HG03565 (cell line): Measurements from ENCODE around the gene KATNB1.
"Not testable (repeated sequence)": the region's sequence is repeated elsewhere in the genome, so short reads cannot be mapped to it uniquely, and the experiment has no call there.

ENCODE experiments used
- ATAC-seq: cut with Tn5 transposase; IDR thresholded peaks from one replicate; pipeline ENCODE4 v1.9.1; 2021; ENCODE audit warnings: mild to moderate bottlenecking, moderate library complexity; ENCODE audit not compliant: unreplicated experiment

KATNB1 gene

DNA sequence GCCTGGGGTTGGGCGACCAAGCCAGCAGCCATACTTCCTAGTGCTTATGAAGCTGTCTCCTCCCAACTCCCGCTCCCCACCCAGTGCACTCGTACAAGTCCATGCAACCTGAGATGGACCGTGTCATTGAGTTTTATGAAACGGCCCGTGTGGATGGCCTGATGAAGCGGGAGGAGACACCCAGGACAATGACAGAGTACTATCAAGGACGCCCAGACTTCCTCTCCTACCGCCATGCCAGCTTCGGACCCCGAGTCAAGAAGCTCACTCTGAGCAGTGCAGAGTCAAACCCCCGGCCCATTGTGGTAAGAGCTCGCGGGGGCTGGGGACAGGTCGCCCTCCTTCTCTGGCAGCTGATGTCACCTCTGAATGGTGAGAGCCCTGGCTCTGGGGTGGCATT is 11.0 kb upstream of the KATNB1 start:
- no peak for ATAC-seq

DNA sequence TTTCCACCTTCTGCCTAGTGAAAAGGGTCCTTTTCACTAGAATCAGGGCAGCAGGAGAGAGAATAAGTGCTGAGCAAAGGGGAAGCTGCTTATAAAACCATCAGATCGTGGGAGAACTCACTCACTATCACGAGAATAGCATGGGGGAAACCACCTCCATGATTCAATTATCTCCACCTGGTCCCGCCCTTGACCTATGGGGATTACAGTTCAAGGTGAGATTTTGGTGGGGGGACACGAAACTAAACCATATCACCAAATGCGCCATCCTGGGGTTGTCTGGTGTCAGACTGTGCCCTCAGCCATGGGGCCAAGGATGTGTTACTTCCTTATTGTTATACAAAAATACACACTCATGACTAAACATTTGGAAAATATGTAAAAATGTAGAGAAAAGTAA is 10.4 kb upstream of the KATNB1 start:
- ATAC-seq: no peak

DNA sequence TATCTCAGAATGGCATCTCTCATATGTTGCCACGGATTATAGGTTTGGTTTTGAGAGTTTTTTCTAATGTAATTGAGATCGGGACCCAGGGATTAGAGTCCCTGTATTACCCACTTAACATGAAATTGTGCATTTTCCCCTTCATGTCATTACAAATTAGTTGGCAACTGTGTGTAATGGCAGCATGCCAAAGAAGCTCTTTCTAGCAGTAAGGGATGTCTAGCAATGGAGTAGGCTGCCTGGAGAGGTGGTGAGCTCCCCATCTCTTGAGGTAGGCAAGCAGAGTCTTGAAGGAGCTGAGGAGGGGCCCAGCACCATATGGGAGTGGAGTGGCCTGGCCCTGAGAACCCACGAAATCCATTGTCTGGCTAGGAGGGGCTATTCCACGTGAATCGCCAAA is 10.0 kb upstream of the KATNB1 start:
- ATAC-seq: no peak

DNA sequence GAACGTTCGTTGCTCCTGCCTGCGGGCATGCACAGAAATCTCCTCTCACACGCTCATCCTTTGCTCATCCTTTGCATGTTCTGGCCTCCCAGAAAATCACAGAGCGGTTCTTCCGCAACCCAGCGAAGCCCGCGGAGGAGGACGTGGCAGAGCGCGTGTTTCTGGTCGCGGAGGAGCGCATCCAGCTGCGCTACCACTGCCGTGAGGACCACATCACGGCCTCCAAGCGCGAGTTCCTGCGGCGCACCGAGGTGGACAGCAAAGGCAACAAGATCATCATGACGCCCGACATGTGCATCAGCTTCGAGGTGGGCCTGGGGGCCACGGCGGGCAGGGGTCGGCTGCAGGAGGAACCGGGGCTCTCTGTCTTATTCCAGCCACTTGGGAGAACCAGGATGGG is 9.6 kb upstream of the KATNB1 start:
- ATAC-seq: no peak

DNA sequence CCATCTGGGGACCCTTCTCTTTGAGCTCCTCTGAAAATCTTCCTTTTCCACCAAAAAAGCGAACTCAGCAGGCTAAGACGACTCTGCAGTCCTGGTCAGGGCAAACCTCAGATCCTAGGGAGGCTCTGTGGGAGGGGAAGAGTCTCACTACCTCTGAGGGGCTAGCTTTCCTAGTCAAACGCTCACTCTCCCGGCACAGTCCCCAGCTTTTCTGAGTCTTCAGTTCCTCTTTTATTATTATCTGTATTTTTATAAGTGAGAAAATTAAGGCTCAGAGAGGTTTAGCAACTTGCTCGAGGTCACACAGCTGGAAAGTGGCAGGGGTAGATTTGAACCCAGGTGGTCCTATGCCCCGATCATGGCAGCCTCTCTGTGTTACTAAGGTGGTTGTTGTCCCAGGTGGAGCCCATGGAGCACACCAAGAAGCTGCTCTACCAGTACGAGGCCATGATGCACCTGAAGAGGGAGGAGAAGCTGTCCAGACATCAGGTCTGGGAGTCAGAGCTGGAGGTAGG is 9.1 kb upstream of the KATNB1 start:
- no peak for ATAC-seq

DNA sequence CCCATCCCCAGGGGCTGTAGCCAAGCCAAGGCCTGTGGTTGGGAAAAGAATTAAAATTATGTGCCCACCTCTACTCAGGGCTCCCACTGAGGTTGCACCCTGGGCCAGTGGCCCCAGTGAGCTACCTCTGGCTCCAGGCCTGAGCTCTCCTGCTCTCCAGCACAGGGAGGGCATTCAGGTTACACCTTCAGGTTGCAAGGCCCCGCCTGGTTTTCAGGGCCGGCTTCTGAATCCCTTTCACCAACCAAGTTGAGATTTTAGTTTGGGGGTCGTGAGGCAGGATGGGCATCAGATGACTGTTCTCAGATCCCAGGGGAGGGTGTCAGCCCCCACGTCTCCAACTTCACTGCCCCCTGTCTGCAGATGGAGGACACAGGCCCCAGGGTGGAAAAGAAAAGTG is 8.0 kb upstream of the KATNB1 start:
- no peak for ATAC-seq

DNA sequence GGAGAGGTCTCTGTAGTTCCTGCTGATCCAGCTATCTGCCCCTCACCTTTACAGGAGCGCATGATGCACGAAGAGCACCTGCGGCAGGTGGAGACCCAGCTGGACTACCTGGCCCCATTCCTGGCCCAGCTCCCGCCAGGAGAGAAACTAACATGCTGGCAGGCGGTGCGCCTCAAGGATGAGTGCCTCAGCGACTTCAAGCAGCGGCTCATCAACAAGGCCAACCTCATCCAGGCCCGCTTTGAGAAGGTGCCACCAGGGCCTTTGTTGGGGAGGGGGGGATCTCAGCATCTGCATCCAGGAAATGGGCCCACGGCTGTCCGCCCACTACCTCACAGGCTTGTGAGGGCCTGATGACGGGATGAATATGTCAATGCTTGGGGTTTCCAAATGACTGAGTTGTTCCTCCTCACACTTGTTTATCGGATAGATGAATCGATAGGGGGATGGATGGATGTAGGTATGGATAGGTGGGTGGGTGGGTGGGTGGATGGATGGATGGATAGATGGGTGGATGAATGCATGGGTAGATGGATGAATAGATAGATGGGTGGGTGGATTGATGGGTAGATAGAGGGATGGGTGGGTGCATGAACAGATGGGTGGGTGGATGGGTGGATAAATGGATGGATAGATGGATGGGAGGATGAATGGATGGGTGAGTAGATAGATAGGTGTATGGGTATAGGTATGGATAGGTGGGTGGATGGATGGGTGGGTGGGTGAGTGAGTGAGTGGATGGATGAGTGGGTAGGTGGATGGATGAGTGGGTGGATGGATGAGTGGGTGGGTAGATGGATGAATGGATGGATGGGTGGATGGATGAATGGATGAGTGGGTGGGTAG is 7.0 kb upstream of the KATNB1 start:
- ATAC-seq: no peak

DNA sequence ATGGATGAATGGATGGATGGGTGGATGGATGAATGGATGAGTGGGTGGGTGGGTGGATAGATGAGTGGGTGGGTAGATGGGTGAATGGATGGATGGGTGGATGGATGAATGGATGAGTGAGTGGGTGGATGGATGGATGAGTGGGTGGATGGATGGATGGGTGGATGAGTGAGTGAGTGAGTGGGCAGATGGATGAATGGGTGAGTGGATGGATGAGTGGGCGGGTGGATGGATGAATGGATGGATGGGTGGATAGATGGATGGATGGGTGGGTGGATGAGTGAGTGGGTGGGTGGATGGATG is 6.4 kb upstream of the KATNB1 start:
- ATAC-seq: no peak

DNA sequence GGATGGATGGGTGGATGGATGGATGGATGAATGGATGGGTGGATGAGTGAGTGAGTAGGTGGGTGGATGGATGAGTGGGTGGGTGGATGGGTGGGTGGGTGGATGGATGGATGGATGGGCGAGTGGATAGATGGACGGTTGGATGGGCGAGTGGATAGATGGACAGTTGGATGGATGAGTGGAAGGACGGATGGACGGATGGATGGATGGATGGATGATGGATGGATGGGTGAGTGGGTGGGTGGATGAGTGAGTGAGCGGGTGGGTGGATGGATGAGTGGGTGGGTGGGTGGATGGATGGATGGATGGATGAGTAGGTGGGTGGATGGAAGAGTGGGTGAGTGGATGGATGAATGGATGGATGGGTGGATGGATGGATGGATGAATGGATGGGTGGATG is 5.7 kb upstream of the KATNB1 start:
- not testable (repeated sequence) for ATAC-seq

DNA sequence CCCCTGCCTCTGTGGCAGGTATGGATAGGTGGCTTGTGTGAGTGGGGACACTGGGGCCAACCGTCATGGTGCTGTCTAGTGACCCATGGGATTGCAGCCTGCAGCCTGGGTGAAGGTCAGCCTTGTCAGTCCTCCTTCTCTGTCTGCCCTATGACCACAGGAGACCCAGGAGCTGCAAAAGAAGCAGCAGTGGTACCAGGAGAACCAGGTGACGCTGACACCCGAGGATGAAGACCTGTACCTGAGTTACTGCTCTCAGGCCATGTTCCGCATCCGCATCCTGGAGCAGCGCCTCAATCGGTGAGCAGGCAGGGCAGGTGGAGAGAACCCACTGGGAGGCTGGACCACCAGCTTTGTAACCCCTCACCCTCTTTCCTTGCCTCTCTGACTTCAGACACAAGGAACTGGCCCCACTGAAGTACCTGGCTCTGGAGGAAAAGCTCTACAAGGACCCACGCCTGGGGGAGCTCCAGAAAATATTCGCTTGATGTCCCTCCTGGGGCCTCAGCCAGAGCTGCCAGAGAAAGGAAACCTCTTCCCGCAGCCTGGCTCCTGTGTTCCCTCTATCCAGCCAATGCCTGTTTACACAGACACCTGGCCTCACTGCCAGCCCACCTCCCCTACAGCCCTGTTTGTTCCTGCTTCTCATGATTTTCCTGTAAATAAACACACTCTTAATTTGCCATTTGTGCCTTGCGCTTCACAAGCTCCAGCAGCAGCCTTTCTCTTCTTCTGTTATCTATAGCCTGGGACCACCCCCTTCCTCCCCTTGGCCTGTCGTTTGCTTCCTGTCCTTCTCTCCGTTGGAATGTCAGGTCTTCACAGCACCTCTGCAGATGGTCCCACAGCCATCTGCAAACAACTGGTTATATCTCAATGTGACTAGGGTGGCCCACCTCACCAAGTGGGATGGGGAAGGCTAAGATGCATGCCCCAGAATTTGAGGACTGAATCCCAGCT is 4.5 kb upstream of the KATNB1 start:
- no peak for ATAC-seq

DNA sequence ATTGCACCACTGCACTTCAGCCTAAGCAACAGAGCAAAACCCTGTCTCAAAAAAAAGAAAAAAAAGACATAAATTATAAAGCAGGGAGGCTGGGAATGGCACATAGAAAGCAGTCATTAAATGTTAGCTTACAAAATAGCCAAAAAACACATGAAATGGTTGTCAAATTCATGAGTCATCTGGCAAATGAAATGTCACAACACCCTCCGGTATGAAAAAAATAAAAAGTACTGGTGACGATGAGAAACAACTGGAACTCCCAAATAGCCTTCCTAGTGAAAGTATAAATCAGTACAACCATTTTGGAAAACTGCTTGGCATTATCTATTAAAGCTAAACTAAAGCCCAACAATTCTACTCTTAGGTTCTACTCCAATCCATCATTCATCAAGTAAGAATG is 3.5 kb upstream of the KATNB1 start:
- ATAC-seq: no peak

DNA sequence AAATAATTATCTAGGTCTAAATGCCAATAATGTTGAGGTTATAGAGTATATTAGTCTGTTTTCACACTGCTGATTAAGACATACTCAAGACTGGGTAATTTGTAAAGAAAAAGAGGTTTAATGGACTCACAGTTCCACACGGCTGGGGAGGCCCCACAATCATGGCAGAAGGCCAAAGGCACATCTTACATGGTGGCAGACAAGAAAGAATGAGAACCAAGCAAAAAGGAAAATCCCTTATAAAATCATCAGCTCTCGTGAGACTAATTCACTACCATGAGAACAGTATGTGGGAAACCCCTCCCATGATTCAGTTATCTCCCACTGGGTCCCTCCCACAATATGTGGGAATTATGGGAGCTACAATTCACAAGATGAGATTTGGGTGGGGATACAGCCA is 2.9 kb upstream of the KATNB1 start:
- no peak for ATAC-seq

DNA sequence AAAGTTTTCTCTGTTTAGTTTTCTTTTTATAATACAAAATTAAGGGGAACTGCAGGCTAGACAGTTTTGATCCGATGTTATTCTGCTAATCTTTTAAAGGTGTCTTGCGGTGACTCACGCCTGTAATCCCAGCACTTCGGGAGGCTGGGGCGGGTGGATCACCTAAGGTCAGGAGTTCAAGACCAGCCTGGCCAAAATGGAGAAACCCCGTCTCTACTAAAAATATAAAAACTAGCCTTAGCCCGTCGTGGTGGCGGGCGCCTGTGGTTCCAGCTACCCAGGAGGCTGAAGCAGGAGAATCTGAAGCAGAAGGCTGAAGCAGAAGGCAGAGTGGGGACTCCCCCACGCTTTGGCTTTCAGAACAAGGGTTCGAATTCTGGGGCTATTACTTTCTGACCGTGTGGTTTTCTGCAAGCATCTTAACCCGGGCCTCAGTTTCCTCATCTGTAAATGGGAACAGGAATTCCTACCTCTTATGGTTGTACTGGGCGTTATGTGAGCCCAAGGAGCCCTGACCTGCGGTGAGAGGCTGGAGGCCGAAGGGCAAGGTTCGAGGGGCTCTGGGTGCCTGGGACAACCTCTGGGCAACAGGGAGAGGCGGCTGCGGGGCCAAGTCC is 1.2 kb upstream of the KATNB1 start:
- no peak for ATAC-seq

DNA sequence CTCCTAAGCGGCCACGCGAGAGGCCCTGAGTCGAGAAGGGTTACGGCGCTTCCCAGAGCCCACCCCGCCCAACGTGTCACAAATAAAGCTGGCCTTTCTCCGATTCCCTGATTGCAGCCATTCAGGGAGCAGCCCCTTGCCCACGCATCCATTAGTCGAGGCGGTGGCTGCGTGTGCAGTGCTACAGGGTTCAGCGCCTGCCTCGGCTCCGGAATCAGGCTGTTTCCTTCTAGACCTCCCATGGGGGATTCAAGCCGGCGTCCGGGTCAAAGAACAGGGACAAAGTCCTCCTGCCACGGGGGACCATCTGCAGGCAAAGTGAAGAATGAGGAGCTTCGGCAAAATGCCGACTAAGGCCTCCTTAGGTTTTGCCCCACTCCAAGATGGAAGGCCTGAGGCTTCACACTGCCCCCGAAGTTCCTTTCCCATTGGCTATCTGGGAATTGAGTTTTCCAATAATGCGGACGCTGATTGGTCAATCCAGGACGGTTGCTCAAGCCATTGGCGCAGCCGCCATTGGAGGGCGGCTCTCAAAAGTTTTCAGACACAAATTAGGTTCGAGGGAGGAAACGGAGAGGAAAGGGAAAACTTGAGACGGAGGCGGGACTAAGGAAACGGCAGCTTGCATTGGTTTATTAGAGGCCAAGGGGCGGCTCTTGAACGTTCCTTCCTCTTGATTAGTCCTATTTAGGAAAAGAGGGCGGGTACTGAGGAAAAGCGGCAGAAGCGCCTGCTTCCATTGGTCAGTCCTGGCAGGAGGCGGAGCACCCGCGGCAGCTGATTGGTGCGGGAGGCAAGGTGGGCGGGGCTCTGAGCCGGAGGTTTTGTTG is 430 bp upstream of the KATNB1 start:
- ATAC-seq: peak; percentile 83

DNA sequence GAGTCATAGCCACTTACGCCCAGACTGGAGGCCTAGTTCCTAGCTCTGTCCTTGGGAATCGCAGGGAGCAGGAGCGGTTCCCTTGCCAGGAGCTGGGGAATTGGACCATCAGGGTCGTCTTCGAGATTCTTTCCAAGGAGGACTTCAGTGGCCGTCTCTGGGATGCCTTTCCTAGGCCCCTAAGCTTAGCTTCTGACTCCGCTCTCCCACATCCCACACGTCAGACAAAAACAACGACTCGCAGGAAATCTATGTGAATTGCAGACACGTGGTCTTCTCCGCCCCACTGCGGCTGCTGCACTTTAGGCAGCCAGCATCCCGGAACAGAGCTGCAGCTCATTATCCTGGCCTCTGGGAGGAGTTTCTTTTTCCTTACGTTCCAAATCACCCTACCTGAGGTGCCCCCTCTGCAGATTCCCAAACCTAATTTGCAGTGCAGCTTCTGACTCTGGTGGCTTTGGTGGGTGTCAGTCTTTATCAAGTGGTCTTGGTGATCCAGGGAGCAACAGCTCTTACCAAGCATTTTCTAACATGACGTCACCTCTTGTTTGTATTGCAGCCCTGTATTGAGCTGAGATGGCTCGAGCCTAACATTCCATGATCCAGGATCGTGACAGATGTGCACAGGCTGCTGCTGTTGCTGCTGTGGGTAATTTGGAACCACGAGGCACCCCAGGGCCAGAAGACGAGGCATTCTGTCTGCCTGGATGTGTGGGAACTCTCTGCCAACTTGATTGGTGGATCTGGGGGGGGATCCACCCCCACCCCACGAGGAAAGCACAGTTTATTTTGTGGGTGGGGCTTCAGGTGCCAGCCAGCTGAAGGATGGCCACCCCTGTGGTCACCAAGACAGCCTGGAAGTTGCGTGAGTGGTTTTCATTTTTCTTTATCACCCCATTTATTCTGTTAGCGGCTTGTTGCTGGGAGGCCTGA is 1.1 kb downstream of the KATNB1 start:
- ATAC-seq: no peak

DNA sequence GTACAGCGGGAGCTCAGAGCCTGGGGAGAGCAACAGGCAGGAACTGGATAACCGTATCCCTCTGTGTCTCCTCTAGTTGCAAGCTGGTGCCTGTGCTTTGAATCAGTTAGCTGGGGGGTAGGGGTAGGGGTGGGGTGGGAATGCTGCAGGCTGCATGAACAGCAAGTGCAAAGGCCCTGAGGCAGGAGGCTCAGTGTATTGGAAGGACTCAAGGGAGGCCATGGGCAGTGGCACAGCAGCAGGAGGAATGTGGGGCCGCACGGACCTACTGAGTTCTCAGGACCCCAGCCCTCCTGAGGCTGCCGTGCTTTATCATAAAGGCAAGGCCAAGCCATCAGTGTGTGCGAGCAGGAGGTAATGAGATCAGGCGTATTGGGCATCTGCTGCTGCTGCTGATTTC is 3.3 kb downstream of the KATNB1 start:
- no peak for ATAC-seq

DNA sequence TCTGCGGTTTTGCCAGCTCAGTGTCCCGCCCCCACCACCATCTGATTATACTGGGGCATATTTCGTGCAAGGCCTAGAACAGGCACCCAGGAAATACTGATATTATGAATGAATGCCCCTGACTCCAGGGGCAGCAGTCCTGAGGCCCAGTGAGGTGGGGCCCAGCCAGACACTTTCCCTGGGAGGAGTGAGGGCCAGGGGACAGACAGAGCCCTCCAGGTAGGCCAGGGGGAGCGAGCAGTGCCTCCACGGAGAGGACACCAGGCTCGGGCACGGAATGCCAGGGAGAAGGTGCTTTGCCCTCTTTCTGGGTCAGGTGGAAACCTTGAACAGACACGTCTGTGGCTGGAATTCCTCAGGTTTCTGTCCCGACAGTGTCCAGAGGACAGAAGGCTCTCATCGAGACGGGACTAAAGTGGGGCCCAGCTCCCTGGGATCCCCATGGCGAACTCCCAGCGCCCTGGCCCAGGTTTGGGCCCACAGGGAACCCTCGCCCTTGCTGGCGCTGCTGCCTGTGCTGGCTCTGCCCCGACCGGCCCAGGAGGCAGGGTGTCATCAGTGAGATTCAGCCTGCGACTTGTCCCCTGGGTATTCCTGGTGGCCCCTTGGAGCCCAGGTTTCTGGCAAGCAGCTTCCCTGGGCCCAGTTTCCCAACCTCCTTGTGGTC is 4.3 kb downstream of the KATNB1 start:
- ATAC-seq: no peak

DNA sequence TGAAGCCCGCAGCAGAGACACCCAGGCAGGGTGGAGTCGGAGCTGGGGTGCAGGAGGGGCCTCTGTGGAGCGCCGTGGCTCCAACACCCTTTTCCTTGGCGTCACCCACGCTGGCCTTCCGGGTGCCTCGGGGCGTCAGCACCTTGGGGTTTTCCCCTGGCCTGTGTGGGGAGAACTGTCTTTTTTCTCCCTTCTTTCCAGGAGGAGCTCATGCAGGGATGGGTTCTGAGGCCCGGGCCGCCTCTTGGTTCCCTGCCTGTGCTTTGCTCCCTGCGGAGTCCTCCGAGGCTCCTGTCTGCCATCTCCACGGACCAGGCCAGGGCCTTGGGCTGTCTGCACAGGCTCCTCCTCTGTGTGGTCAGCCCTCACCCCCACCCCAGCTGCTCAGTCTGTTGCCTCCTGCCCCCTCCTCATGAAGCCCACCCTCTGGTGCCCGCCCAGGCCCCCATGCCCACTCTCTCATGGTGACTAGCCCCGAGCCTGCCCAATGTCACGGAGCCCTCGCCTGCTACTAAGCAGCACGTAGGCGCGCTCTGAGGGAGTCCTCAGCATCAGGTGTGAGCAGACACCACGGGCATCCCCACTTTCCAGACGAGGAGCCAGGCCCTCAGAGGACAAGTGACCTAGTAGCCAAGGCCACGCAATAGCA is 5.0 kb downstream of the KATNB1 start:
- no peak for ATAC-seq
